ENCODE data around the gene PRKRA.

The PRKRA gene

GRCh38 chr2:178450524-178450773 is 526 bp downstream of the PRKRA start:
- ATAC-seq (ENCODE audit: low read depth), result peak; percentile 45
- no peak for TF ChIP-seq CTCF (IDR thresholded peaks at IDR 0.05; ENCODE audit: poor library complexity, severe bottlenecking)
- Histone ChIP-seq H3K4me1 (ENCODE audit: insufficient read depth, poor library complexity, severe bottlenecking) (peaks cover 10% of the 10 kb centered on the region), H3K9me3 (ENCODE audit: severe bottlenecking) (no peaks in the 10 kb centered on the region), H3K36me3 (ENCODE audit: low read depth) (peaks cover 41% of the 10 kb centered on the region), H3K4me3 (ENCODE audit: severe bottlenecking) (peak overlapping the region; percentile 79), H3K27me3 (ENCODE audit: insufficient read depth, poor library complexity, severe bottlenecking) (no peaks in the 10 kb centered on the region), H3K27ac (ENCODE audit: poor library complexity, severe bottlenecking) (peak overlapping the region; percentile 55)
- no peak for DNase-seq (ENCODE audit: low spot score)

GRCh38 chr2:178449700-178450523 is 1.1 kb downstream of the PRKRA start:
- H3K9me3 ChIP-seq (ENCODE audit: severe bottlenecking), result no peaks in the 10 kb centered on the region
- H3K36me3 ChIP-seq (ENCODE audit: low read depth), result peaks cover 46% of the 10 kb centered on the region
- ATAC-seq (ENCODE audit: low read depth) (no peak), DNase-seq (ENCODE audit: low spot score) (no peak)
- H3K27ac ChIP-seq (ENCODE audit: poor library complexity, severe bottlenecking), result peak overlapping the region; percentile 55
- H3K27me3 ChIP-seq (ENCODE audit: insufficient read depth, poor library complexity, severe bottlenecking), result no peaks in the 10 kb centered on the region
- peaks cover 10% of the 10 kb centered on the region for H3K4me1 ChIP-seq (ENCODE audit: insufficient read depth, poor library complexity, severe bottlenecking)
- no peak for TF ChIP-seq CTCF (IDR thresholded peaks at IDR 0.05; ENCODE audit: poor library complexity, severe bottlenecking)
- peak overlapping the region; percentile 79 for H3K4me3 ChIP-seq (ENCODE audit: severe bottlenecking)

- H3K27me3 ChIP-seq (ENCODE audit: insufficient read depth, poor library complexity, severe bottlenecking), result no peaks in the 10 kb centered on the region
- H3K9me3 ChIP-seq (ENCODE audit: severe bottlenecking), result no peaks in the 10 kb centered on the region
- ATAC-seq (ENCODE audit: low read depth), result no peak
- peaks cover 10% of the 10 kb centered on the region for H3K4me1 ChIP-seq (ENCODE audit: insufficient read depth, poor library complexity, severe bottlenecking)
- H3K36me3 ChIP-seq (ENCODE audit: low read depth), result peaks cover 54% of the 10 kb centered on the region
- TF ChIP-seq CTCF (IDR thresholded peaks at IDR 0.05; ENCODE audit: poor library complexity, severe bottlenecking), result no peak
- peak overlapping the region; percentile 55 for H3K27ac ChIP-seq (ENCODE audit: poor library complexity, severe bottlenecking)
- no peak for DNase-seq (ENCODE audit: low spot score)
- no peak overlapping the region for H3K4me3 ChIP-seq (ENCODE audit: severe bottlenecking)
Observed at GRCh38 chr2:178448968-178449661, 1.9 kb downstream of the PRKRA start.

- H3K4me1 ChIP-seq (ENCODE audit: insufficient read depth, poor library complexity, severe bottlenecking), result peaks cover 13% of the 10 kb centered on the region
- no peak overlapping the region for H3K4me3 ChIP-seq (ENCODE audit: severe bottlenecking)
- H3K27me3 ChIP-seq (ENCODE audit: insufficient read depth, poor library complexity, severe bottlenecking), result no peaks in the 10 kb centered on the region
- no peak for TF ChIP-seq CTCF (IDR thresholded peaks at IDR 0.05; ENCODE audit: poor library complexity, severe bottlenecking)
- no peak for DNase-seq (ENCODE audit: low spot score)
- H3K36me3 ChIP-seq (ENCODE audit: low read depth), result peaks cover 87% of the 10 kb centered on the region
- no peaks in the 10 kb centered on the region for H3K9me3 ChIP-seq (ENCODE audit: severe bottlenecking)
- no peak for ATAC-seq (ENCODE audit: low read depth)
- H3K27ac ChIP-seq (ENCODE audit: poor library complexity, severe bottlenecking), result no peak overlapping the region
Observed at GRCh38 chr2:178441426-178441825, 9.5 kb downstream of the PRKRA start.

- TF ChIP-seq CTCF (IDR thresholded peaks at IDR 0.05; ENCODE audit: poor library complexity, severe bottlenecking), result no peak
- Histone ChIP-seq H3K27me3 (ENCODE audit: insufficient read depth, poor library complexity, severe bottlenecking) (no peaks in the 10 kb centered on the region), H3K27ac (ENCODE audit: poor library complexity, severe bottlenecking) (no peak overlapping the region), H3K4me1 (ENCODE audit: insufficient read depth, poor library complexity, severe bottlenecking) (peaks cover 13% of the 10 kb centered on the region), H3K9me3 (ENCODE audit: severe bottlenecking) (no peaks in the 10 kb centered on the region), H3K36me3 (ENCODE audit: low read depth) (peaks cover 79% of the 10 kb centered on the region), H3K4me3 (ENCODE audit: severe bottlenecking) (no peak overlapping the region)
- ATAC-seq (ENCODE audit: low read depth), result no peak
- DNase-seq (ENCODE audit: low spot score), result no peak
Observed at GRCh38 chr2:178436662-178437061, 14.3 kb downstream of the PRKRA start.

Data from RWPE2 (cell line).